PC-9 (cell line): Measurements from ENCODE around the gene SELENOS. TPM values are rescaled to one million over a fixed set of nuclear protein-coding genes. Genes with fewer than 3 reads are reported as not detected.

Experiments
- BruUV-seq: library from RNA; stranded (reverse); fragments of 400-500 nt; replicated peaks from 2 replicates; lab custom pipeline; 2021; lab: Mats Ljungman, UMichigan
- CTCF ChIA-PET: fragments of 300-600 bp; sonication (Branson Sonifier 250); formaldehyde crosslinking; loops from one replicate; lab custom pipeline; 2022; ENCODE audit warnings: antibody characterized with exemption; lab: Charles Lee
- POLR2A ChIA-PET: fragments of 300-600 bp; sonication (Branson Sonifier 250); formaldehyde crosslinking; loops from one replicate; lab custom pipeline; 2022; ENCODE audit warnings: antibody characterized with exemption; ENCODE audit not compliant: unreplicated experiment; lab: Charles Lee
- DNase-seq, 2 experiments: peaks; one replicate each; pipeline versions ENCODE4 v3.0.0 to v3.0.0-alpha.2; 2015 to 2022; ENCODE audit warnings: mixed read lengths in 1 of 2
- H2AFZ ChIP-seq: fragments of 200-600 bp; sonication (generic); 2 replicates; pipeline ENCODE4 v1.8.1; 2017; ENCODE audit warnings: antibody characterized with exemption
- H3F3A ChIP-seq: fragments of 200-600 bp; sonication (generic); 2 replicates; pipeline ENCODE4 v1.8.1; 2017; ENCODE audit warnings: antibody characterized with exemption, mild to moderate bottlenecking, low read depth; ENCODE audit not compliant: insufficient read depth
- H3K27ac ChIP-seq: fragments of 200-600 bp; sonication (generic); 2 replicates; pipeline ENCODE4 v1.6.1; 2016; ENCODE audit warnings: mixed run types
- H3K27me3 ChIP-seq: fragments of 200-600 bp; sonication (generic); 2 replicates; pipeline ENCODE4 v1.6.1; 2016; ENCODE audit warnings: low read depth, mixed run types; ENCODE audit not compliant: insufficient read depth
- H3K36me3 ChIP-seq: fragments of 200-600 bp; sonication (generic); 2 replicates; pipeline ENCODE4 v1.6.1; 2016; ENCODE audit warnings: low read depth, mixed run types
- H3K4me1 ChIP-seq: fragments of 200-600 bp; sonication (generic); replicated peaks from 2 replicates; pipeline ENCODE4 v1.6.1; 2016; ENCODE audit warnings: mixed run types; ENCODE audit not compliant: insufficient read depth
- H3K4me2 ChIP-seq: fragments of 200-600 bp; sonication (generic); 2 replicates; pipeline ENCODE4 v1.6.1; 2017; ENCODE audit warnings: mixed run types
- H3K4me3 ChIP-seq: fragments of 200-600 bp; sonication (generic); 2 replicates; pipeline ENCODE4 v1.6.1; 2016; ENCODE audit warnings: mixed run types
- H3K79me2 ChIP-seq: fragments of 200-600 bp; sonication (generic); 2 replicates; pipeline ENCODE4 v1.6.1; 2017; ENCODE audit warnings: low read depth, mixed run types
- H3K9me2 ChIP-seq: fragments of 200-600 bp; sonication (generic); 2 replicates; pipeline ENCODE4 v1.8.1; 2017; ENCODE audit warnings: mild to moderate bottlenecking; ENCODE audit not compliant: insufficient read depth
- H3K9me3 ChIP-seq: fragments of 200-600 bp; sonication (generic); 2 replicates; pipeline ENCODE4 v1.8.1; 2016; ENCODE audit warnings: low read depth; ENCODE audit not compliant: insufficient read depth
- H4K20me1 ChIP-seq: fragments of 200-600 bp; sonication (generic); 2 replicates; pipeline ENCODE4 v1.8.1; 2017; ENCODE audit not compliant: insufficient read depth
- CTCF ChIP-seq: fragments of 200-600 bp; sonication (generic); conservative IDR thresholded peaks from 2 replicates; pipeline ENCODE4 v1.6.1; 2017; ENCODE audit warnings: mixed run types, antibody characterized with exemption, mild to moderate bottlenecking, moderate library complexity
- EZH2 ChIP-seq: fragments of 200-600 bp; sonication (generic); IDR thresholded peaks from 2 replicates; pipeline ENCODE4 v1.8.0; 2017; ENCODE audit warnings: antibody characterized with exemption, low read depth
- intact Hi-C: fragments of 100-400 bp; cut with micrococcal nuclease; formaldehyde crosslinking; loops from one replicate; pipeline ENCODE4 v1.10.0; 2022; ENCODE audit not compliant: unreplicated experiment
- total RNA-seq: library from RNA; stranded (reverse); gene quantifications from 2 replicates; pipeline ENCODE4 v1.2.3, GENCODE V29; 2021

SELENOS gene
- total RNA-seq, 1 experiment from 2014 or later = 28.6 TPM

- H3K4me1 ChIP-seq = no peaks in the 10 kb centered on the region
- ChIA-PET CTCF (no interaction called here), POLR2A (no interaction called here)
- H3K9me3 ChIP-seq = no peaks in the 10 kb centered on the region
- H3K4me3 ChIP-seq = no peak overlapping the region
- H3K9me2 ChIP-seq = no peaks in the 10 kb centered on the region
- H4K20me1 ChIP-seq = peaks cover 29% of the 10 kb centered on the region
- H3K27me3 ChIP-seq = no peaks in the 10 kb centered on the region
- intact Hi-C loops = no loop called here
- no peak overlapping the region for H3K27ac ChIP-seq
- H2AFZ ChIP-seq = no peak overlapping the region
- no peaks in the 10 kb centered on the region for H3K36me3 ChIP-seq
- H3K79me2 ChIP-seq = peaks cover 78% of the 10 kb centered on the region
- TF ChIP-seq CTCF = no peak
- TF ChIP-seq EZH2 = no peak
- no peaks in the 10 kb centered on the region for H3F3A ChIP-seq
- H3K4me2 ChIP-seq = no peak overlapping the region
- BruUV-seq = no TSS peak
- no peak for DNase-seq
Observed at GRCh38 chr15:101243420-101243819, 33.9 kb downstream of the SELENOS start.

- Histone ChIP-seq H3K27me3 (no peaks in the 10 kb centered on the region), H3K79me2 (peaks cover 76% of the 10 kb centered on the region), H4K20me1 (peaks cover 29% of the 10 kb centered on the region), H3F3A (no peaks in the 10 kb centered on the region), H3K4me3 (no peak overlapping the region), H3K4me1 (no peaks in the 10 kb centered on the region), H3K36me3 (no peaks in the 10 kb centered on the region), H3K9me2 (no peaks in the 10 kb centered on the region), H3K4me2 (no peak overlapping the region), H3K9me3 (no peaks in the 10 kb centered on the region), H3K27ac (no peak overlapping the region), H2AFZ (no peak overlapping the region)
- BruUV-seq = no TSS peak
- intact Hi-C loops = no loop called here
- TF ChIP-seq EZH2 = no peak
- no peak for TF ChIP-seq CTCF
- no peak for DNase-seq
- ChIA-PET CTCF (no interaction called here), POLR2A (no interaction called here)
Observed at GRCh38 chr15:101242999-101243336, 34.3 kb downstream of the SELENOS start.

- H3F3A ChIP-seq = no peaks in the 10 kb centered on the region
- H2AFZ ChIP-seq = no peak overlapping the region
- no peak overlapping the region for H3K4me2 ChIP-seq
- TF ChIP-seq EZH2 (no peak), CTCF (no peak)
- no peaks in the 10 kb centered on the region for H3K9me3 ChIP-seq
- peaks cover 29% of the 10 kb centered on the region for H4K20me1 ChIP-seq
- DNase-seq = no peak
- POLR2A ChIA-PET = no interaction called here
- H3K79me2 ChIP-seq = peaks cover 71% of the 10 kb centered on the region
- no peak overlapping the region for H3K27ac ChIP-seq
- no peaks in the 10 kb centered on the region for H3K36me3 ChIP-seq
- CTCF ChIA-PET = interaction anchor here (0.5 kb wide), 1 partner anchor 114 kb away, joined by 6 read pairs; no protein-coding TSS in a partner anchor
- no peaks in the 10 kb centered on the region for H3K4me1 ChIP-seq
- no peak overlapping the region for H3K4me3 ChIP-seq
- H3K27me3 ChIP-seq = no peaks in the 10 kb centered on the region
- no TSS peak for BruUV-seq
- intact Hi-C loops = no loop called here
- no peaks in the 10 kb centered on the region for H3K9me2 ChIP-seq
Observed at GRCh38 chr15:101242160-101242998, 34.9 kb downstream of the SELENOS start.
